K562 (cell line): ENCODE results near the gene PHACTR3. TPM values are rescaled to one million over a fixed set of nuclear protein-coding genes. Genes with fewer than 3 reads are reported as not detected.

ENCODE experiments used
- ATAC-seq: fragments of 200-7000 bp; cut with Tn5 transposase; 3 replicates; pipeline ENCODE4 v1.9.1; 2020; ENCODE audit warnings: moderate library complexity
- BruUV-seq: library from RNA; stranded (reverse); fragments of 400-500 nt; replicated peaks from 2 replicates; lab custom pipeline; 2021; lab: Mats Ljungman, UMichigan
- CTCF ChIA-PET: fragments of 300-600 bp; formaldehyde crosslinking; extraction: SDS; loops from one replicate; lab custom pipeline; 2021; ENCODE audit warnings: low intra/inter-chr PET ratio; lab: Yijun Ruan, JAX
- POLR2A ChIA-PET: fragments of 300-600, 350-650 bp; sonication (Branson Sonifier 250); formaldehyde crosslinking; extraction: SDS; loops from one replicate; lab custom pipeline; 2021; ENCODE audit warnings: antibody characterized with exemption, inconsistent platforms; lab: Yijun Ruan, JAX
- DNase-seq, 4 experiments: peaks; one replicate each; pipeline versions ENCODE4 v3.0.0 to v3.0.0-alpha.2; 2011 to 2018; ENCODE audit warnings: low spot score in 3 of 4, mixed read lengths in 3 of 4; ENCODE audit errors: extremely low read depth in 1 of 4
- FAIRE-seq: peaks from 2 replicates; lab custom pipeline; 2011; peaks lifted over from hg19 to GRCh38; lab: Jason Lieb, UNC
- H2AFZ ChIP-seq: 2 replicates; pipeline ENCODE4 v1.6.0; 2011; ENCODE audit warnings: low read depth, low read length, control low read depth, inconsistent platforms
- H3K27ac ChIP-seq: fragments of 200-600 bp; 3 replicates; pipeline ENCODE4 v1.8.0; 2011; ENCODE audit warnings: low read depth, mild to moderate bottlenecking, control low read depth, inconsistent platforms, low read length, moderate library complexity, mixed read lengths; ENCODE audit errors: extremely low read depth
- H3K27me3 ChIP-seq, 2 experiments: fragments of 300-600 bp in 1 of 2; 2 replicates in 1 of 2; 3 replicates in 1 of 2; pipeline versions ENCODE4 v1.6.0 to v1.8.0; 2011; ENCODE audit warnings: inconsistent platforms in 2 of 2, low read length in 2 of 2, mild to moderate bottlenecking in 1 of 2, mixed read lengths in 1 of 2, moderate library complexity in 1 of 2; ENCODE audit not compliant: control insufficient read depth in 2 of 2, insufficient read depth in 2 of 2
- H3K36me3 ChIP-seq: fragments of 300-600 bp; 3 replicates; pipeline ENCODE4 v1.8.0; 2011; ENCODE audit warnings: mild to moderate bottlenecking, low read length, inconsistent platforms; ENCODE audit not compliant: control insufficient read depth, insufficient read depth
- H3K4me1 ChIP-seq, 2 experiments: fragments of 200-600 bp in 1 of 2; replicated peaks in 1 of 2; 2 replicates in 1 of 2; 3 replicates in 1 of 2; pipeline versions ENCODE4 v1.5.1 to v1.8.0; 2011; ENCODE audit warnings: inconsistent platforms in 2 of 2, low read length in 2 of 2, mild to moderate bottlenecking in 1 of 2, mixed read lengths in 1 of 2, moderate library complexity in 1 of 2; ENCODE audit not compliant: control insufficient read depth in 2 of 2, insufficient read depth in 2 of 2
- H3K4me2 ChIP-seq: 2 replicates; pipeline ENCODE4 v1.6.1; 2011; ENCODE audit warnings: low read length, control low read depth, inconsistent platforms, mixed read lengths; ENCODE audit not compliant: insufficient read depth
- H3K4me3 ChIP-seq: fragments of 200-600 bp; sonication (generic), shearing (Covaris generic); 2 replicates; pipeline ENCODE4 v1.5.1; 2016; ENCODE audit warnings: control low read depth, inconsistent platforms
- H3K79me2 ChIP-seq: fragments of 200-600 bp; 3 replicates; pipeline ENCODE4 v1.8.0; 2011; ENCODE audit warnings: low read length, inconsistent platforms; ENCODE audit not compliant: control insufficient read depth, insufficient read depth
- H3K9ac ChIP-seq, 2 experiments: 2 replicates each; pipeline versions ENCODE4 v1.6.0 to v1.6.1; 2011; ENCODE audit warnings: low read depth in 2 of 2, low read length in 2 of 2, control low read depth in 1 of 2, inconsistent platforms in 1 of 2, mild to moderate bottlenecking in 1 of 2, mixed read lengths in 1 of 2; ENCODE audit not compliant: insufficient read depth in 1 of 2
- H3K9me1 ChIP-seq: one replicate; pipeline ENCODE4 v1.6.0; 2011; ENCODE audit warnings: inconsistent platforms, mild to moderate bottlenecking, low read length, moderate library complexity; ENCODE audit not compliant: control insufficient read depth, insufficient read depth
- H3K9me3 ChIP-seq: replicated peaks from 2 replicates; pipeline ENCODE4 v1.5.1; 2011; ENCODE audit warnings: low read depth, low read length, inconsistent platforms; ENCODE audit not compliant: control insufficient read depth, insufficient read depth
- H4K20me1 ChIP-seq: replicated peaks from 2 replicates; pipeline ENCODE4 v1.6.1; 2011; ENCODE audit warnings: low read length, inconsistent platforms, mixed read lengths; ENCODE audit not compliant: control insufficient read depth, insufficient read depth
- ATF6 ChIP-seq: sonication (generic); formaldehyde crosslinking; IDR thresholded peaks from 2 replicates; pipeline ENCODE4 v1.4.0; 2020; ENCODE audit warnings: mild to moderate bottlenecking, missing genetic modification reagents
- NCOA2 ChIP-seq, 2 experiments: fragments of 450-650 bp; IDR thresholded peaks; 2 replicates each; pipeline ENCODE4 v1.6.1; 2018; ENCODE audit warnings: mild to moderate bottlenecking in 2 of 2, moderate library complexity in 1 of 2; ENCODE audit not compliant: partially characterized antibody in 2 of 2
- NCOR1 ChIP-seq: fragments of 450-650 bp; IDR thresholded peaks from 2 replicates; pipeline ENCODE4 v1.6.1; 2016; ENCODE audit warnings: mild to moderate bottlenecking, moderate library complexity
- NFATC3 ChIP-seq: fragments of 450-650 bp; IDR thresholded peaks from 2 replicates; pipeline ENCODE4 v1.6.1; 2017; ENCODE audit warnings: mild to moderate bottlenecking
- POU5F1 ChIP-seq: fragments of 150-350 bp; IDR thresholded peaks from 2 replicates; pipeline ENCODE4 v1.6.1; 2014; ENCODE audit warnings: borderline replicate concordance, low read length, low read depth, mild to moderate bottlenecking; ENCODE audit not compliant: partially characterized antibody
- RBM25 ChIP-seq: fragments of 200-400 bp; formaldehyde crosslinking; IDR thresholded peaks from 2 replicates; pipeline ENCODE4 v1.6.1; 2018; ENCODE audit warnings: low read length, low read depth, moderate library complexity; ENCODE audit not compliant: severe bottlenecking
- SMAD3 ChIP-seq: fragments of 450-650 bp; formaldehyde crosslinking; conservative IDR thresholded peaks from 2 replicates; pipeline ENCODE4 v1.4.0; 2020; ENCODE audit warnings: mild to moderate bottlenecking
- SMARCB1 ChIP-seq: IDR thresholded peaks from 2 replicates; pipeline ENCODE4 v1.6.1; 2011; ENCODE audit warnings: improper control_type of control experiment, low read depth; ENCODE audit not compliant: insufficient read length
- TAF7 ChIP-seq: fragments of 450-650 bp; IDR thresholded peaks from 2 replicates; pipeline ENCODE4 v1.6.1; 2016; ENCODE audit warnings: missing genetic modification characterization, missing compliant biosample characterization
- TCF7L2 ChIP-seq: fragments of 150-350 bp; IDR thresholded peaks from 2 replicates; pipeline ENCODE4 v1.6.1; 2016; ENCODE audit warnings: low read depth, mild to moderate bottlenecking, low read length, moderate library complexity
- U2AF2 ChIP-seq: fragments of 200-400 bp; formaldehyde crosslinking; optimal IDR thresholded peaks from 2 replicates; pipeline ENCODE3; 2017; ENCODE audit warnings: low read depth, mild to moderate bottlenecking, low read length
- ZNF12 ChIP-seq: sonication (generic); formaldehyde crosslinking; IDR thresholded peaks from 2 replicates; pipeline ENCODE4 v1.4.0; 2020; ENCODE audit warnings: mild to moderate bottlenecking, missing genetic modification reagents
- ZNF830 ChIP-seq: fragments of 250-450 bp; sonication (Bioruptor Pico); IDR thresholded peaks from 2 replicates; pipeline ENCODE4 v1.5.0; 2021; ENCODE audit warnings: mild to moderate bottlenecking
- WGBS: fragments of 100-300 bp; shearing (Covaris generic); methylation state at CpG from one replicate; pipeline ENCODE4 v1.1.6; 2016; ENCODE audit warnings: low coverage, mixed read lengths; ENCODE audit not compliant: insufficient coverage; ENCODE audit errors: missing lambda C conversion rate; 5-methylcytosine and 5-hydroxymethylcytosine counted together
- in situ Hi-C: fragments of 300-500 bp; cut with MboI; formaldehyde crosslinking; loops from 4 replicates; pipeline ENCODE4 v1.15.0; 2018; ENCODE audit warnings: inconsistent platforms, mixed read lengths
- intact Hi-C: fragments of 100-400 bp; cut with micrococcal nuclease; formaldehyde crosslinking; loops from 2 replicates; pipeline ENCODE4 v1.14.2; 2022
- polyA plus RNA-seq, 8 experiments: library from polyadenylated mRNA; depleted of rRNA in 4 of 8; stranded (reverse) in 5 of 8; unstranded in 3 of 8; fragments of >200 nt; fragmentation: Nextera tagmentation in 2 of 8; fragmentation: Illumina TruSeq in 1 of 8; extraction: Ambion mirVana in 2 of 8; extraction: Trizol in 1 of 8; gene quantifications; 2 replicates each; pipeline versions ENCODE4 v1.2.1 to v1.2.3, GENCODE V29; 2011 to 2014; ENCODE audit warnings: inconsistent platforms in 1 of 8, missing spikeins in 1 of 8
- total RNA-seq, 7 experiments: library from RNA; depleted of rRNA in 6 of 7; stranded (reverse); fragments of >200 nt in 6 of 7; fragmentation: Illumina TruSeq in 2 of 7; extraction: Trizol in 2 of 7; gene quantifications; 2 replicates each; pipeline versions ENCODE4 v1.2.1 to v1.2.3, GENCODE V29; 2011 to 2021; ENCODE audit warnings: low replicate concordance in 1 of 7
- TF ChIP-seq, protein P1 (sequence below): fragments of 450-650 bp; formaldehyde crosslinking; IDR thresholded peaks from 2 replicates; pipeline ENCODE4 v1.4.0; 2020; ENCODE audit warnings: mild to moderate bottlenecking, moderate library complexity
- TF ChIP-seq, protein P2 (sequence below), 2 experiments: fragments of 200-800 bp in 1 of 2; sonication (Bioruptor generic) in 1 of 2; sonication (generic) in 1 of 2; formaldehyde crosslinking in 1 of 2; IDR thresholded peaks in 1 of 2; conservative IDR thresholded peaks in 1 of 2; 2 replicates each; pipeline versions ENCODE4 v1.5.0 to v1.6.1; 2016 to 2020; ENCODE audit warnings: missing compliant biosample characterization in 1 of 2, missing genetic modification characterization in 1 of 2, missing genetic modification reagents in 1 of 2
- TF ChIP-seq, protein P3 (sequence below): fragments of 250-450 bp; sonication (Bioruptor Pico); IDR thresholded peaks from 2 replicates; pipeline ENCODE4 v1.8.0; 2021; ENCODE audit warnings: moderate library complexity, mild to moderate bottlenecking, inconsistent platforms

PHACTR3 gene
- total and polyA plus RNA-seq, 9 of the 15 experiments (the other 6 are each of a cell fraction or from before 2014, with no cell fraction given) = not detected

DNA sequence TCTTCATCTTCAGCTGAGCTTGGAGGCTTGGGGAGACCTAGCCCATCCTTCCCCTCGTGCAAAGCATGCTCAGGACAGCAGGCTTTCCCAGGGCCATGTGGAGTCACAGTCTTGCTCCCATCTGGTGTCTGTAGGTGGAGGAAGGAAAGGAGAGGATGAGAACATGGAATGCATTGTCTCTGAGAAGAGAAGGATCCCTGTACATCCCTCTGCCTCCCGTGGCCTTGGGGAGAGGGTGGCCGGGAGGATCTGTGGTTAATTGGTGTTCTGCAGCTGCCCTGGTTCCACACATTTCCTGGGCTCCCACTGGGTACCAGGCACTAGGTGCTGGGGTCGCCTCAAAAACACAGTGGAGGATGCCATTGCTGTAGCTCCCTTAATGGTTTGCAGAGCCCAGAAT is 134.5 kb downstream of the PHACTR3 start:
- FAIRE-seq = no peak
- Histone ChIP-seq H3K4me1 (no peaks in the 10 kb centered on the region), H3K9me3 (no peaks in the 10 kb centered on the region), H3K4me3 (no peak overlapping the region), H3K79me2 (no peaks in the 10 kb centered on the region), H3K27me3 (peaks cover 2 to 15% of the 10 kb centered on the region in 2 experiments; a peak in 2 of 5 replicates), H3K4me2 (no peak overlapping the region), H3K9me1 (no peaks in the 10 kb centered on the region), H3K9ac (no peak overlapping the region), H3K27ac (no peak overlapping the region), H3K36me3 (no peaks in the 10 kb centered on the region), H2AFZ (no peak overlapping the region), H4K20me1 (0 out of 2 replicates have a peak, but pooled peaks cover 2% of the 10 kb centered on the region)
- in situ Hi-C loops = no loop called here
- intact Hi-C loops = no loop called here
- BruUV-seq = no TSS peak
- 0% methylated on average over 4 of the region's 4 CpGs for WGBS
- no peak for DNase-seq
- POLR2A ChIA-PET = no interaction called here
- CTCF ChIA-PET = no interaction called here
- ATAC-seq = no peak
- TF ChIP-seq, protein P1, sequence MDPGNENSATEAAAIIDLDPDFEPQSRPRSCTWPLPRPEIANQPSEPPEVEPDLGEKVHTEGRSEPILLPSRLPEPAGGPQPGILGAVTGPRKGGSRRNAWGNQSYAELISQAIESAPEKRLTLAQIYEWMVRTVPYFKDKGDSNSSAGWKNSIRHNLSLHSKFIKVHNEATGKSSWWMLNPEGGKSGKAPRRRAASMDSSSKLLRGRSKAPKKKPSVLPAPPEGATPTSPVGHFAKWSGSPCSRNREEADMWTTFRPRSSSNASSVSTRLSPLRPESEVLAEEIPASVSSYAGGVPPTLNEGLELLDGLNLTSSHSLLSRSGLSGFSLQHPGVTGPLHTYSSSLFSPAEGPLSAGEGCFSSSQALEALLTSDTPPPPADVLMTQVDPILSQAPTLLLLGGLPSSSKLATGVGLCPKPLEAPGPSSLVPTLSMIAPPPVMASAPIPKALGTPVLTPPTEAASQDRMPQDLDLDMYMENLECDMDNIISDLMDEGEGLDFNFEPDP (CRISPR knock-in tag) = no peak
- TF ChIP-seq ZNF830 (CRISPR knock-in tag) = no peak
- TF ChIP-seq NCOA2 (IDR thresholded peaks at IDR 0.05; ENCODE audit: partially characterized antibody in 2 of 2) = no peak
- TF ChIP-seq, protein P2, sequence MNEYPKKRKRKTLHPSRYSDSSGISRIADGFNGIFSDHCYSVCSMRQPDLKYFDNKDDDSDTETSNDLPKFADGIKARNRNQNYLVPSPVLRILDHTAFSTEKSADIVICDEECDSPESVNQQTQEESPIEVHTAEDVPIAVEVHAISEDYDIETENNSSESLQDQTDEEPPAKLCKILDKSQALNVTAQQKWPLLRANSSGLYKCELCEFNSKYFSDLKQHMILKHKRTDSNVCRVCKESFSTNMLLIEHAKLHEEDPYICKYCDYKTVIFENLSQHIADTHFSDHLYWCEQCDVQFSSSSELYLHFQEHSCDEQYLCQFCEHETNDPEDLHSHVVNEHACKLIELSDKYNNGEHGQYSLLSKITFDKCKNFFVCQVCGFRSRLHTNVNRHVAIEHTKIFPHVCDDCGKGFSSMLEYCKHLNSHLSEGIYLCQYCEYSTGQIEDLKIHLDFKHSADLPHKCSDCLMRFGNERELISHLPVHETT (CRISPR knock-in tag; conservative IDR thresholded peaks at IDR 0.05 in 1 of 2, IDR thresholded peaks at IDR 0.05 in 1 of 2) = no peak
- TF ChIP-seq NCOR1 = no peak
- TF ChIP-seq NFATC3 = no peak
- no peak for TF ChIP-seq U2AF2
- no peak for TF ChIP-seq TCF7L2
- TF ChIP-seq SMAD3 (CRISPR knock-in tag) = no peak
- TF ChIP-seq ZNF12 (CRISPR knock-in tag) = no peak
- TF ChIP-seq ATF6 (CRISPR knock-in tag) = no peak
- TF ChIP-seq TAF7 (tag) = no peak
- no peak for TF ChIP-seq SMARCB1
- TF ChIP-seq, protein P3, sequence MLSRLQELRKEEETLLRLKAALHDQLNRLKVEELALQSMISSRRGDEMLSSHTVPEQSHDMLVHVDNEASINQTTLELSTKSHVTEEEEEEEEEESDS (CRISPR knock-in tag) = no peak
- no peak for TF ChIP-seq POU5F1
- no peak for TF ChIP-seq RBM25
